ENCODE data around the gene ZRANB3.
"Not testable (repeated sequence)": the region's sequence is repeated elsewhere in the genome, so short reads cannot be mapped to it uniquely, and the experiment has no call there.

DNA sequence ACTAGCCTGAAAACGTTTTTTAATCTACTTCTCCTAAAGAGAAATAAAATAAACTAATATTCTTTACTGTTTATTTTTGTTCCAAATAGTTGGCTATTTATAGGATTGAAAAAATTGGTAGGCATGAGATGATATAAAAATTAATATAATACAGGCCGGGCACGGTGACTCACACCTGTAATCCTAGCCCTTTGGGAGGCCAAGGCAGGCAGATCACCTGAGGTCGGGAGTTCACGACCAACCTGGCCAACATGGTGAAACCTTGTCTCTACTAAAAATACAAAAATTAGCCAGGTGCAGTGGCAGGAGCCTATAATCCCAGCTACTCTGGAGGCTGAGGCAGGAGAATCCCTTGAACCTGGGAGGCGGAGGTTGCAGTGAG lies 409.4 kb downstream of the ZRANB3 start:
- not testable (repeated sequence) for TF ChIP-seq EP300, POLR2A (IDR thresholded peaks at IDR 0.05)
- TF ChIP-seq, protein P1, sequence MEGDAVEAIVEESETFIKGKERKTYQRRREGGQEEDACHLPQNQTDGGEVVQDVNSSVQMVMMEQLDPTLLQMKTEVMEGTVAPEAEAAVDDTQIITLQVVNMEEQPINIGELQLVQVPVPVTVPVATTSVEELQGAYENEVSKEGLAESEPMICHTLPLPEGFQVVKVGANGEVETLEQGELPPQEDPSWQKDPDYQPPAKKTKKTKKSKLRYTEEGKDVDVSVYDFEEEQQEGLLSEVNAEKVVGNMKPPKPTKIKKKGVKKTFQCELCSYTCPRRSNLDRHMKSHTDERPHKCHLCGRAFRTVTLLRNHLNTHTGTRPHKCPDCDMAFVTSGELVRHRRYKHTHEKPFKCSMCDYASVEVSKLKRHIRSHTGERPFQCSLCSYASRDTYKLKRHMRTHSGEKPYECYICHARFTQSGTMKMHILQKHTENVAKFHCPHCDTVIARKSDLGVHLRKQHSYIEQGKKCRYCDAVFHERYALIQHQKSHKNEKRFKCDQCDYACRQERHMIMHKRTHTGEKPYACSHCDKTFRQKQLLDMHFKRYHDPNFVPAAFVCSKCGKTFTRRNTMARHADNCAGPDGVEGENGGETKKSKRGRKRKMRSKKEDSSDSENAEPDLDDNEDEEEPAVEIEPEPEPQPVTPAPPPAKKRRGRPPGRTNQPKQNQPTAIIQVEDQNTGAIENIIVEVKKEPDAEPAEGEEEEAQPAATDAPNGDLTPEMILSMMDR (IDR thresholded peaks at IDR 0.05) = not testable (repeated sequence)
